Activated CD4-positive, alpha-beta T cell treated with anti-CD3 and anti-CD28 coated beads, Interleukin-2, amount 10 ng/mL, durations not matched to agents 7 days and 5 days (primary cell): ENCODE data around the gene PTPRG. TPM values are rescaled to one million over a fixed set of nuclear protein-coding genes. Genes with fewer than 3 reads are reported as not detected.

ENCODE experiments used
- CTCF ChIA-PET: fragments of 350-600 bp; sonication (Branson Sonifier 250); formaldehyde crosslinking; loops from one replicate; lab custom pipeline; 2021; ENCODE audit warnings: antibody characterized with exemption; lab: Charles Lee
- POLR2A ChIA-PET: fragments of 350-600 bp; sonication (Branson Sonifier 250); formaldehyde crosslinking; loops from one replicate; lab custom pipeline; 2021; ENCODE audit warnings: antibody characterized with exemption; lab: Charles Lee
- DNase-seq: peaks from one replicate; pipeline ENCODE4 v3.0.0-alpha.2; 2020
- H3K27ac Mint-ChIP-seq: one replicate; pipeline ENCODE4 v1.8.0; 2021; ENCODE audit warnings: mild to moderate bottlenecking, moderate library complexity, mixed read lengths
- H3K27me3 Mint-ChIP-seq: one replicate; pipeline ENCODE4 v1.8.0; 2021; ENCODE audit warnings: mixed read lengths
- H3K36me3 Mint-ChIP-seq: one replicate; pipeline ENCODE4 v1.8.0; 2021; ENCODE audit warnings: low read depth, mixed read lengths
- H3K4me1 Mint-ChIP-seq: one replicate; pipeline ENCODE4 v1.8.0; 2021; ENCODE audit warnings: mixed read lengths
- H3K4me3 Mint-ChIP-seq: one replicate; pipeline ENCODE4 v1.8.0; 2021; ENCODE audit warnings: mild to moderate bottlenecking, moderate library complexity, mixed read lengths
- H3K9me3 Mint-ChIP-seq: one replicate; pipeline ENCODE4 v1.8.0; 2021; ENCODE audit warnings: mixed read lengths
- total RNA-seq, 2 experiments: library from RNA; stranded (reverse); gene quantifications; one replicate each; pipeline ENCODE4 v1.2.3, GENCODE V29; 2021

The PTPRG gene
- total RNA-seq, 2 experiments from 2014 or later: not detected

DNA sequence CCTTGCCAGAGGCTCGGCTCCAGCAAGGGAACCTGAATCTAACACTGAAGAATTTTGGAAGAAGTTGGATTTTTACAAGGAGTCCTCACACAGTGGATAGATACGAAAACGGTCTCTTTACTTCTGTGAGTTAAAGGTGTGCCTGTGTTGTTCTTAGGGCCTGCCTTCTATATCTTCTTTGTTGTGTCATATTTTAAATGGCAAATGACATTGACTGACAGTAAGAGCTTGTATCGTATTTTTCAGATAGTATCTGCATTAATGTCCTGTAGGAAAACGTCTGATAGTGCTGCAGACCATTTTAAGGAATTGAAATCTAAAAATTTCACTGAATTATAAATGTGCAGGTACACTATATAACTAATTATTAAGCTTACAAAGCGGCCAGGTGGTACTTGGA is 56.3 kb downstream of the PTPRG start:
- no peaks in the 10 kb centered on the region for H3K36me3 Mint-ChIP-seq
- H3K9me3 Mint-ChIP-seq: no peaks in the 10 kb centered on the region
- ChIA-PET POLR2A (no interaction called here), CTCF (no interaction called here)
- H3K27ac Mint-ChIP-seq: no peak overlapping the region
- no peak for DNase-seq
- H3K4me3 Mint-ChIP-seq: no peak overlapping the region
- H3K4me1 Mint-ChIP-seq: no peaks in the 10 kb centered on the region
- H3K27me3 Mint-ChIP-seq: peaks cover 1% of the 10 kb centered on the region

- H3K4me1 Mint-ChIP-seq: no peaks in the 10 kb centered on the region
- H3K27ac Mint-ChIP-seq: no peak overlapping the region
- ChIA-PET POLR2A (no interaction called here), CTCF (no interaction called here)
- peaks cover 4% of the 10 kb centered on the region for H3K27me3 Mint-ChIP-seq
- no peak overlapping the region for H3K4me3 Mint-ChIP-seq
- no peaks in the 10 kb centered on the region for H3K36me3 Mint-ChIP-seq
- no peaks in the 10 kb centered on the region for H3K9me3 Mint-ChIP-seq
- no peak for DNase-seq
Observed at GRCh38 chr3:61618231-61618630, 56.9 kb downstream of the PTPRG start.

DNA sequence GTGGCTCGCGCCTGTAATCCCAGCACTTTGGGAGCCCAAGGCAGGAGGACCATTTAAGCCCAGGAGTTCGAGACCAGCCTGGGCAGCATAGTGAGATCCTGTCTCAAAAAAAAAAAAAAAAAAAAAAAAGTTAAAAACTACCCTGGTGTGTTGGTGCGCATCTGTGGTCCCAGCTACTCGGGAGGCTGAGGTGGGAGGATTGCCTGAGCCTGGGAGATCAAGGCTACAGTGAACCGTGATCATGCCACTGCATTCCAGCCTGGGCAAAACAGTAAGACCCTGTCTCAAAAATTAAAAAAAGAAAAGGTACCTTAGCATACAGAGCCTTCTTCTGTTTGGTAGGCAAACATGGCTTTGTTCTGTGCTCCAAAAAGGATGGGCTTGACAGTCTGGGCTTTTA is 57.5 kb downstream of the PTPRG start:
- ChIA-PET POLR2A (no interaction called here), CTCF (no interaction called here)
- DNase-seq: no peak
- Mint-ChIP-seq H3K27ac (no peak overlapping the region), H3K9me3 (no peaks in the 10 kb centered on the region), H3K36me3 (no peaks in the 10 kb centered on the region), H3K4me1 (no peaks in the 10 kb centered on the region), H3K4me3 (no peak overlapping the region), H3K27me3 (peaks cover 4% of the 10 kb centered on the region)

DNA sequence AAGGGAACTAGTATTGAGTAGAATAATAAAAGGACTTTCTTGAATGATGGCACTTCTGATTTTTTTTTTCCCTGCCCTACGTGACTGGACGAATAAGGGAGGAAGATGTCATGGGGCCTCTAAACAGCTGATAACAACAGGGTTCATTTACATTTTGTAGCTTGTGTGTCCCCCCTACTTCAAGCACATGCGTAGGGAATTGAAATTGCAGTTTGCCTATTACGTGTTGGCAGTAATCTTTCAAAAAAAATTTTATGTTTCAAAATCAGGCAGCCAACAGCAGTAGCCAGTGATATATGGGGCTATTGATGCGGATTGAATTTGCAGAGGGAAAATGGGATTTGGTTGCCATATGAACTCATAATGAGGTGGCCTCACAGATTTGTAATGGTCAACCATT is 58.7 kb downstream of the PTPRG start:
- Mint-ChIP-seq H3K4me3 (no peak overlapping the region), H3K27ac (no peak overlapping the region), H3K27me3 (peaks cover 4% of the 10 kb centered on the region), H3K9me3 (no peaks in the 10 kb centered on the region), H3K4me1 (no peaks in the 10 kb centered on the region), H3K36me3 (no peaks in the 10 kb centered on the region)
- ChIA-PET POLR2A (no interaction called here), CTCF (no interaction called here)
- DNase-seq: no peak

DNA sequence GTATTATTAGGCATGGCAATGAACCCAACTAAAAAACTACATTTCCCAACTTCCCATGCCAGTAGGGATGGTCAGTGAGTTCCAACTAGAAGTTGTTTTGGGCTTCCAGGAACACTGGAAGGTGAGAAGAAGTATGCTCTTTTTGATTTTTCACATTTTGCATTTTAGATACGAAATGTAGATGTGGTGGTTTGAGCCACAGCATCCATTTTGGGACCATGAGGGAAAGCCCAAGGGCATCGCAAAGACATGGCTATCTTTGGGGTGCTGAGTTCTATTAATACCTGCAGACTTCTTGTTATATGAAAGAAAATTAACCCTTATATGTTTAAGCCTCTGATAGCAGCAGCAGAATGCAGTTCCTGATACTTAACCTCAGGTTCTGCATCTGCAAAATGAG is 62.9 kb downstream of the PTPRG start:
- H3K4me1 Mint-ChIP-seq: no peaks in the 10 kb centered on the region
- POLR2A ChIA-PET: no interaction called here
- no peaks in the 10 kb centered on the region for H3K36me3 Mint-ChIP-seq
- no peak overlapping the region for H3K4me3 Mint-ChIP-seq
- no peak overlapping the region for H3K27ac Mint-ChIP-seq
- CTCF ChIA-PET: interaction anchor here (0.6 kb wide), 1 partner anchor 9 kb away, joined by 3 read pairs; no protein-coding TSS in a partner anchor
- no peak for DNase-seq
- peaks cover 7% of the 10 kb centered on the region for H3K27me3 Mint-ChIP-seq
- no peaks in the 10 kb centered on the region for H3K9me3 Mint-ChIP-seq

DNA sequence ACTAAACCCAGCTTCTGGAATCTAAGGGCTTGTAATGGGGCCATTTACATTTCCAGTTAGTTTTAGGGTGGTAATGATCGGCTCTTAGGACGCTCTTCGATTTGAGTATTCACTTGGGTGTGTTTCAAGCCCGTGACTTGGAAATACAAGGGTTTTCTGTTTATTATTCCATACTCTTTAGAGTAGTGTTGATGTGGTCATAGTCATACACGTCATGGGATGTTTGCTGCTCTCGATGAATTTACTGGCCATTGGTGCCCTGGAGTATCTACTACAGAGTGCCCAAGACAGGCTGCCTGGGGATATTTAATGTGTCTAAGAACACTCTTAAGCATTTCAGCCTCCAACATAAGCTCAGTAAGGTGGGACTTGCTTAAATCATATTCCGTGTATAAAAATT is 64.1 kb downstream of the PTPRG start:
- POLR2A ChIA-PET: no interaction called here
- CTCF ChIA-PET: no interaction called here
- no peak for DNase-seq
- H3K36me3 Mint-ChIP-seq: no peaks in the 10 kb centered on the region
- peaks cover 7% of the 10 kb centered on the region for H3K27me3 Mint-ChIP-seq
- no peaks in the 10 kb centered on the region for H3K4me1 Mint-ChIP-seq
- H3K4me3 Mint-ChIP-seq: no peak overlapping the region
- H3K9me3 Mint-ChIP-seq: no peaks in the 10 kb centered on the region
- H3K27ac Mint-ChIP-seq: no peak overlapping the region

- no peaks in the 10 kb centered on the region for H3K4me1 Mint-ChIP-seq
- POLR2A ChIA-PET: no interaction called here
- no peak overlapping the region for H3K27ac Mint-ChIP-seq
- H3K4me3 Mint-ChIP-seq: no peak overlapping the region
- H3K9me3 Mint-ChIP-seq: no peaks in the 10 kb centered on the region
- DNase-seq: no peak
- H3K27me3 Mint-ChIP-seq: peaks cover 7% of the 10 kb centered on the region
- no peaks in the 10 kb centered on the region for H3K36me3 Mint-ChIP-seq
- CTCF ChIA-PET: no interaction called here
Observed at GRCh38 chr3:61626484-61626883, 65.1 kb downstream of the PTPRG start.

GRCh38 chr3:61627768-61628185 is 66.4 kb downstream of the PTPRG start:
- Mint-ChIP-seq H3K4me1 (no peaks in the 10 kb centered on the region), H3K9me3 (no peaks in the 10 kb centered on the region), H3K27ac (no peak overlapping the region), H3K36me3 (no peaks in the 10 kb centered on the region), H3K27me3 (peaks cover 6% of the 10 kb centered on the region), H3K4me3 (no peak overlapping the region)
- ChIA-PET POLR2A (no interaction called here), CTCF (no interaction called here)
- no peak for DNase-seq

GRCh38 chr3:61628636-61629035 is 67.3 kb downstream of the PTPRG start:
- Mint-ChIP-seq H3K4me1 (no peaks in the 10 kb centered on the region), H3K36me3 (no peaks in the 10 kb centered on the region), H3K4me3 (no peak overlapping the region), H3K27me3 (peaks cover 3% of the 10 kb centered on the region), H3K27ac (no peak overlapping the region), H3K9me3 (no peaks in the 10 kb centered on the region)
- CTCF ChIA-PET: no interaction called here
- no peak for DNase-seq
- POLR2A ChIA-PET: no interaction called here

GRCh38 chr3:61629442-61629841 is 68.1 kb downstream of the PTPRG start:
- H3K4me3 Mint-ChIP-seq: no peak overlapping the region
- no peaks in the 10 kb centered on the region for H3K36me3 Mint-ChIP-seq
- H3K4me1 Mint-ChIP-seq: no peaks in the 10 kb centered on the region
- DNase-seq: no peak
- ChIA-PET POLR2A (no interaction called here), CTCF (no interaction called here)
- H3K27ac Mint-ChIP-seq: no peak overlapping the region
- no peaks in the 10 kb centered on the region for H3K9me3 Mint-ChIP-seq
- H3K27me3 Mint-ChIP-seq: peaks cover 3% of the 10 kb centered on the region

DNA sequence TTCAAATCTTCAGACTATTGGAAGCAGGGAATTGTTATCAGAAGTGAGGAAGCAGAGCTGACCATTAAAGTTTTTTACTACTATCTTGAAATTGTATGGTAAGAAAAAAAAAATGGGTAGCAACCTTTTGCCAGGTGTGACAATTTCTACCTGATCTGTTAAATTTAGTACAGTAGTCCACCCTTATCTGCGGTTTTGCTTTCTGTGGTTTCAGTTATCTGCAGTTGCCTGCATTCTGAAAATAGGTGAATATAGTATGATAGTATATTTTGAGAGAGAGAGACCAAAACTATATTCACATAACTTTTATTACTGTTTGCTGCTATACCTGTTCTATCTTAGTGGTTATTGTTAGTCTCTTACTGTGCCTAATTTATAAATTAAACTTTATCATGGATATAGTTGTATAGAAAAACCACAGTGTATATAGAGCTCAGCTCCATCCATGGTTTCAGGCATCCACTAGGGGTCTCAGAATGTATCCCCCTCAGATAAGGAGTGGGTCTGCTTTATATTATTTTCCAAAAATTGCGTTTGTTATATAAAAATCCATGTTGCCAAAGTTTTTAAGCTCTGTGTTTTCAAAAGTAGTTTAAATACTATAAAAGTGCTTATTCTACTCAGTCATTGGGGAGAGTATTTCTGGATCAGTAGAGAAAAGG is 69.9 kb downstream of the PTPRG start:
- no peak overlapping the region for H3K4me3 Mint-ChIP-seq
- ChIA-PET CTCF (no interaction called here), POLR2A (no interaction called here)
- H3K27ac Mint-ChIP-seq: no peak overlapping the region
- DNase-seq: no peak
- H3K27me3 Mint-ChIP-seq: peaks cover 3% of the 10 kb centered on the region
- no peaks in the 10 kb centered on the region for H3K9me3 Mint-ChIP-seq
- no peaks in the 10 kb centered on the region for H3K4me1 Mint-ChIP-seq
- no peaks in the 10 kb centered on the region for H3K36me3 Mint-ChIP-seq

GRCh38 chr3:61632568-61633175 is 71.3 kb downstream of the PTPRG start:
- H3K9me3 Mint-ChIP-seq: no peaks in the 10 kb centered on the region
- H3K27me3 Mint-ChIP-seq: no peaks in the 10 kb centered on the region
- H3K27ac Mint-ChIP-seq: no peak overlapping the region
- H3K36me3 Mint-ChIP-seq: no peaks in the 10 kb centered on the region
- no peaks in the 10 kb centered on the region for H3K4me1 Mint-ChIP-seq
- ChIA-PET CTCF (no interaction called here), POLR2A (no interaction called here)
- no peak for DNase-seq
- H3K4me3 Mint-ChIP-seq: no peak overlapping the region

DNA sequence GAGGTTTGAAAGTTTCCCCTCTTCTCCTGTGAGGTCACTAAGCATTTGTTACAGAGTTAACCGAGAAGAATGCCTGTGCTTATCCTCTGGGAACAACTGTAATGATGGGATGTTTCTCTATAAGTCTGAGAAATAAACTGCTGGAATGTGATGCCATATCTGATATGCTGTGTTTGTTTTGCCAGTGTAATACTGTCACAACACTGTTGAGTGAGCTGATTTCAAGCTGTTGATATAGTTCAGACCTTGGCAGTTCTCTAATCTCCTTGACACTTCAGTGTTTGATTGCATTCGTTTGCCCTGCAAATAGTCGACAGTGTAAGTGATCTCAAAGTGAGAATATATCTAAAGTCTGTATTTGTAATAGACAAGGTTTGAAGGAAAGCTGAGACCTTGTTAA is 73.3 kb downstream of the PTPRG start:
- H3K4me1 Mint-ChIP-seq: no peaks in the 10 kb centered on the region
- POLR2A ChIA-PET: no interaction called here
- DNase-seq: no peak
- CTCF ChIA-PET: no interaction called here
- no peak overlapping the region for H3K4me3 Mint-ChIP-seq
- no peaks in the 10 kb centered on the region for H3K36me3 Mint-ChIP-seq
- no peaks in the 10 kb centered on the region for H3K27me3 Mint-ChIP-seq
- H3K9me3 Mint-ChIP-seq: no peaks in the 10 kb centered on the region
- no peak overlapping the region for H3K27ac Mint-ChIP-seq
